HK-2 (cell line): ENCODE measurements around the gene C4orf50.

Experiments used
- DNase-seq: peaks from one replicate; pipeline ENCODE4 v3.0.0-alpha.2; 2018; ENCODE audit not compliant: unreplicated experiment

C4orf50 gene

GRCh38 chr4:5943561-5943960, 74.7 kb downstream of the C4orf50 start:
- no peak for DNase-seq

DNA sequence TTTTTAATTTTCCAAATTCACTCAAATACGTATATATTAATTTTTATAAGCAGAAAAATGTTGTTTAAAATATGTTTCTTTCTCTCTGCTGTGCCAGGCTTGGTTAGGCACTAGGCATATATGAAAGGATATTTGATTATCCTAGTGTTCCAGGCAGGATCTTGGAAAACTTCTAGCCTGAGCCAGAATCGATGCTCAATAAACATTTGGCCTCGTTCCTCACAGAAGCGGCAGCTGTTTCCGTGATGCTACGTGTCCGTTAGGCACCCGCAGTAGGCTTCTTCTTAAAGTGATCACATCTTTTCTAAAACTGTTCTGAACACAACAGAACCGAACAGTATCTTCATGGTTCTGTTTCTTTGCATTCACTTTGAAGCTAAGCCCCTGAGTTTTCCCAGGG, 75.3 kb downstream of the C4orf50 start:
- no peak for DNase-seq

DNA sequence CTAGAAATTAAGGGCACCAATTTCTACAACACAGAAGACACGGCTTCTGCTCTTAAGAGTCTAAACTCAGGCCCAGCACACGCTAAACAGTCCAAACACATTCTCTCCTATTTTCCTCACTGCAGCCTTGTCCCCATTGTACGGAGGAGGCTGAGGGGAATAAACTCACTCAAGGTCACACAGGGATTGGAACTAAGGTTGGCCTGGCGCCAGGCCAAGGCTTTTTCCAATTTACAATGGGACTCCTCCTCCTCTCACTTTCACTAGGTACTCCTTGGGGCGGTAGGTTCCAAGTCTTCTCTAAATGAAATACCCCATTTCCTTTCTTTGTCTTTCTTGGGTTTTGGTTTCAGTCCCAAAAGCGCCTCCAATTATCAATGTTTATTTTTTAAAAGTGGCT, 76.6 kb downstream of the C4orf50 start:
- no peak for DNase-seq

- DNase-seq = no peak
These were observed 77.6 kb downstream of the C4orf50 start for GRCh38 chr4:5940470-5941203.

- DNase-seq = no peak
These were observed 84.0 kb downstream of the C4orf50 start for GRCh38 chr4:5933996-5934831.

- no peak for DNase-seq
These were observed 85.1 kb downstream of the C4orf50 start for GRCh38 chr4:5933116-5933515.

DNA sequence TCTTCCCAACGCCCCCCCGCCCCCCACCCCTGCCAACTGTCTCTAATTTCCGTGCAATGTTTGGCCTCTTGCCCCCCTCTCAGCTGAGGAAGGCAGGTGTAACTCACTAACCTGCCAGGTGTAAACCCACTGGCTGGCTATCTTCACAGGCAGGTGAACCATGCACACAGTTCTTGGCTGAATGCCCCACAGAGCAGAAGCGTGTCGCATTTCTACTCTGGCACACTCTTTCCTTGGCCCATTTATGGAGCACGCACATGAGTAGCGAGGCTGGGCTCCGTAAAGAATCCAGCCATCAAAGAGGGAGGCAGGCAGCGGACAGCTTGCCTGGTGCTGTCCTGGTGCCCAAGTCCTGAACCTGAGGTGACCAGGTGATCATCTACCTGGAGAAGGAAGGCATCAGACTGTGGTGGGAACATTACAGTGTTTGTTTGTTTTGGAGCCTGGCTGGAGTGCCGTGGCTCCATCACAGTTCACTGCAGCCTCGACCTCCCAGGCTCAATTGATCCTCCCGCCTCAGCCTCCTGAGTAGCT, 86.1 kb downstream of the C4orf50 start:
- no peak for DNase-seq

GRCh38 chr4:5931526-5931925, 86.7 kb downstream of the C4orf50 start:
- DNase-seq = no peak

GRCh38 chr4:5930876-5931275, 87.4 kb downstream of the C4orf50 start:
- DNase-seq = no peak

DNA sequence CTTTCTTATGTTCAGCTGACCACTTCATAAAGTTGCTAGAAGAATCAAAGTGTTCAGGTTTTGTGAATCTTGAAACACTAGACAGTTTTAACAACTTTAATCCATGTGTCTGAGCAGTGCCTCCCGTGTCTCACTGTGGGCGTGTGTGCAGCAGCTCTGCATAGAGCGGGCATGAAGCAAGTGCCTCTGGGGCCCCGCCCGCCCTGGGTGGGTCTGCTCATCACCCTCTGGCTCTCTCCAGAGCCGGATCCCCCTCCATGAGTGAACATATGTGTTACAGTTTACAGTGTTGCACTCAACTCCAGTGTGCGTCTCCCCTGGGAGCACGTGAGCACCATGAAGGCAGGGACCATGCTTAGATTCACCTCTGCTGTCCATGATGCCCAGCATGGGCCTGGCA, 87.8 kb downstream of the C4orf50 start:
- DNase-seq = no peak

- no peak for DNase-seq
These were observed 89.3 kb downstream of the C4orf50 start for GRCh38 chr4:5928844-5929420.

DNA sequence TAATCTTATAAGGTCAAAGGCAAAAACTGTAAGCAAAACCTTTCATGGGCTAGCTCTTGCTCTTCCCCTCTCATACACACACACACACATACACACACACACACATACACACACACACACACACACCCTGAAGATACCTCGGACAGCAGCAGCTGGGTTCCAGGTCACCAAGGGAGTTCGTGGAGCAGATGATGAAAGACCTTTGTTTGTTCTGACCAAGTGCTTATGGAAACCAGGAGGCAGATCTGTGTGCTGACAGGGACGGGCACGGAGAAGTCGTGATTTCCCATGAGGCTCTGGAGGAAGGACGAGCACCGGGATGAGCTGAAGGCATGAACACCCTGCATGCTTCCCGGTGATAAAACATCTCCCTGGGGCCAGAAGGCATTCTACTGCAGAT, 90.0 kb downstream of the C4orf50 start:
- DNase-seq = no peak

- no peak for DNase-seq
These were observed 90.5 kb downstream of the C4orf50 start for GRCh38 chr4:5927747-5928146.

GRCh38 chr4:5927116-5927515, 91.1 kb downstream of the C4orf50 start:
- no peak for DNase-seq

- no peak for DNase-seq
These were observed 91.6 kb downstream of the C4orf50 start for GRCh38 chr4:5926598-5926997.

GRCh38 chr4:5925419-5926200, 92.6 kb downstream of the C4orf50 start:
- DNase-seq = no peak

GRCh38 chr4:5924461-5925125, 93.6 kb downstream of the C4orf50 start:
- no peak for DNase-seq

- DNase-seq = peak; percentile 1
These were observed 94.9 kb downstream of the C4orf50 start for GRCh38 chr4:5923376-5923775.

DNA sequence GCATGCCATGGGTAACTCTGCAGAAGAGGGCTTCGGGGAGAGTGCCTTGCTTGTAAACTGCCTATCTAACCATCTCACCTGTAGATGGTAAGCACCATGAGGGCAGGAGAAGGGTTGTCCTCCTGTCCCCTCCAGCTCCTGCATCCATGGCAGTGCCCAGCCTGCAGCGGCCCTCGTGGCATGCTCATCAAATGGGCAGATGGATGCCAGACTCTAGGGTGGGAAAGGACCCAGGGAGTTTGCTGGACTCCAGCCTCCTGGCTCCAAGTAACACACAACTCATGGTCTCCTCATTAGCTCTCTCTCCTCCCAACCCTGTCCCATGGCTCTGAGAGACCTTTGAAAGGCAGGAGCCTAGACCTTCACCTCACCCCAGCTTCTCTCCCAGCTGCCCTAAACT, 95.7 kb downstream of the C4orf50 start:
- no peak for DNase-seq

DNA sequence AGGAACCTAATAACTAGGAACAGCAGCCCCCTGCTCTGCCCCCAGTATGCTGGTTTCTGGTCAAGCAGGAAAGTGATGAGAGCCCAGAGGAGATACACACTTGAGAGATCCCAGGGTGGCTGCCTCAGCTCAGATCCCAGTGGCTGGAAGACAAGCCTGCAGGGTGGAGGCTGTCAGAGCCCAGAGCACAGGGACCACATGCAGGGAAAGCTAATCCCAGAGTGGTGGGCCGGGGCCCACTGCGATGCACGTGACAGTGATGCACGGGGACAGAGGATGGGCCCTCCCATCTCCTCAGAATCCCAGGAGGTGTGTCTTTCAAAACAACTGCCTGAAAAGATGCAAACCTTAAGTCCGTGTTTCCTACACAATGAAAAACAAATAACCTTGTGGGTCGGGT, 96.2 kb downstream of the C4orf50 start:
- no peak for DNase-seq
